Measurements from ENCODE around the gene TTC29.
"Not testable (repeated sequence)": the region's sequence is repeated elsewhere in the genome, so short reads cannot be mapped to it uniquely, and the experiment has no call there.

TTC29 gene

DNA sequence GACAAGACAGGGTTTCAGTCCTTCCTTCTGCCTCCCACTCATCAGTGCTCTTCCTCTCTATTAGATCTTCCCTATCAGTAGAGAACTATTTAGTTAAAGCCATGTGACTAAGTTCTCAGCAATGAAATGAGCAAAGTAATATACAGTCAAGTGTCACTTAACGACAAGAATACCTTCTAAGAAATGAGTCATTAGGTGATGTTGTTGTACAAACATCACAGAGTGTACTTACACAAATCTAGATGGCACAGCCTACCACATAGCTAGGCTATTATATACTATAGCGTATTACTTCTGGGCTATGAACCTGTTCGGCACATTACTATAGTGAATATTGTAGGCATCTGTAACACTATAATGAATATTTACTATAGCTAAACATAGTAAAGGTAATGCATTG is 235.7 kb downstream of the TTC29 start:
- H3K9me2 ChIP-seq (replicated peaks; ENCODE audit: insufficient read depth, low read length), result no peaks in the 10 kb centered on the region
- no peak overlapping the region for H3K4me2 ChIP-seq (ENCODE audit: low read depth, low read length, poor library complexity, severe bottlenecking)
- no peaks in the 10 kb centered on the region for H3K36me3 ChIP-seq (ENCODE audit: low read length)
- no peak overlapping the region for H3K4me3 ChIP-seq (ENCODE audit: insufficient read depth, low read length, poor library complexity, severe bottlenecking)
- H3K27me3 ChIP-seq (ENCODE audit: low read length), result no peaks in the 10 kb centered on the region
- H3F3A ChIP-seq (ENCODE audit: insufficient read depth), result no peaks in the 10 kb centered on the region
- TF ChIP-seq, protein P1, sequence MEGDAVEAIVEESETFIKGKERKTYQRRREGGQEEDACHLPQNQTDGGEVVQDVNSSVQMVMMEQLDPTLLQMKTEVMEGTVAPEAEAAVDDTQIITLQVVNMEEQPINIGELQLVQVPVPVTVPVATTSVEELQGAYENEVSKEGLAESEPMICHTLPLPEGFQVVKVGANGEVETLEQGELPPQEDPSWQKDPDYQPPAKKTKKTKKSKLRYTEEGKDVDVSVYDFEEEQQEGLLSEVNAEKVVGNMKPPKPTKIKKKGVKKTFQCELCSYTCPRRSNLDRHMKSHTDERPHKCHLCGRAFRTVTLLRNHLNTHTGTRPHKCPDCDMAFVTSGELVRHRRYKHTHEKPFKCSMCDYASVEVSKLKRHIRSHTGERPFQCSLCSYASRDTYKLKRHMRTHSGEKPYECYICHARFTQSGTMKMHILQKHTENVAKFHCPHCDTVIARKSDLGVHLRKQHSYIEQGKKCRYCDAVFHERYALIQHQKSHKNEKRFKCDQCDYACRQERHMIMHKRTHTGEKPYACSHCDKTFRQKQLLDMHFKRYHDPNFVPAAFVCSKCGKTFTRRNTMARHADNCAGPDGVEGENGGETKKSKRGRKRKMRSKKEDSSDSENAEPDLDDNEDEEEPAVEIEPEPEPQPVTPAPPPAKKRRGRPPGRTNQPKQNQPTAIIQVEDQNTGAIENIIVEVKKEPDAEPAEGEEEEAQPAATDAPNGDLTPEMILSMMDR (IDR thresholded peaks at IDR 0.05; ENCODE audit: insufficient read depth, low read length, poor library complexity, severe bottlenecking), result no peak
- no peaks in the 10 kb centered on the region for H3K9me3 ChIP-seq (ENCODE audit: insufficient read depth, low read length)
- no peaks in the 10 kb centered on the region for H4K20me1 ChIP-seq (ENCODE audit: low read depth, low read length)
- no peak overlapping the region for H3K27ac ChIP-seq (ENCODE audit: low read depth, low read length)
- no peak overlapping the region for H2AFZ ChIP-seq (ENCODE audit: low read depth, low read length, severe bottlenecking)
- no peak overlapping the region for H3K9ac ChIP-seq (ENCODE audit: low read length)
- no peaks in the 10 kb centered on the region for H3K79me2 ChIP-seq (ENCODE audit: insufficient read depth, low read length)

DNA sequence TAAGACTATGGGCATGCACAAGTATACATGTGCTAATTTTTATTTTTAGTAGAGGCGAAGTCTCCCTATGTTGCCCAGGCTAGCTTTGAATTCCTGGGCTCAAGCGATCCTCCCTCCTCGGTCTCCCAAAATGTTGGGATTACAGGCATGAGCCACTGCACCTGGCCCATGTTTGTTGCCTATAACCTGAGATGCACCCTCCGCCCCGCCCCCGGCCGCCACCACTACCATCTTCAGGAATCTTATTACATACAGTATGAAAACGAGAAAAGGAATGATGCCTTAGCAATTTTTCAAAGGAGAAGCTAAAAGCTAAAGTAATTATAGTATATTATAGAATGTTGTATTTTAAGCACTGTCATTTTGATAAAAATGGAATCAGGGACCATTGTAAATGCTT is 245.8 kb downstream of the TTC29 start:
- H3K9me3 ChIP-seq (ENCODE audit: insufficient read depth, low read length), result no peaks in the 10 kb centered on the region
- no peaks in the 10 kb centered on the region for H3K79me2 ChIP-seq (ENCODE audit: insufficient read depth, low read length)
- no peak overlapping the region for H3K9ac ChIP-seq (ENCODE audit: low read length)
- no peak overlapping the region for H3K4me2 ChIP-seq (ENCODE audit: low read depth, low read length, poor library complexity, severe bottlenecking)
- H3K27me3 ChIP-seq (ENCODE audit: low read length), result no peaks in the 10 kb centered on the region
- no peaks in the 10 kb centered on the region for H4K20me1 ChIP-seq (ENCODE audit: low read depth, low read length)
- H3K36me3 ChIP-seq (ENCODE audit: low read length), result no peaks in the 10 kb centered on the region
- TF ChIP-seq, protein P1 (IDR thresholded peaks at IDR 0.05; ENCODE audit: insufficient read depth, low read length, poor library complexity, severe bottlenecking), result no peak
- no peak for TF ChIP-seq EZH2phosphoT487 (conservative IDR thresholded peaks at IDR 0.05; ENCODE audit: low read length)
- H3F3A ChIP-seq (ENCODE audit: insufficient read depth), result no peaks in the 10 kb centered on the region
- no peak overlapping the region for H3K27ac ChIP-seq (ENCODE audit: low read depth, low read length)
- no peaks in the 10 kb centered on the region for H3K9me2 ChIP-seq (replicated peaks; ENCODE audit: insufficient read depth, low read length)
- H2AFZ ChIP-seq (ENCODE audit: low read depth, low read length, severe bottlenecking), result no peak overlapping the region
- H3K4me3 ChIP-seq (ENCODE audit: insufficient read depth, low read length, poor library complexity, severe bottlenecking), result no peak overlapping the region

DNA sequence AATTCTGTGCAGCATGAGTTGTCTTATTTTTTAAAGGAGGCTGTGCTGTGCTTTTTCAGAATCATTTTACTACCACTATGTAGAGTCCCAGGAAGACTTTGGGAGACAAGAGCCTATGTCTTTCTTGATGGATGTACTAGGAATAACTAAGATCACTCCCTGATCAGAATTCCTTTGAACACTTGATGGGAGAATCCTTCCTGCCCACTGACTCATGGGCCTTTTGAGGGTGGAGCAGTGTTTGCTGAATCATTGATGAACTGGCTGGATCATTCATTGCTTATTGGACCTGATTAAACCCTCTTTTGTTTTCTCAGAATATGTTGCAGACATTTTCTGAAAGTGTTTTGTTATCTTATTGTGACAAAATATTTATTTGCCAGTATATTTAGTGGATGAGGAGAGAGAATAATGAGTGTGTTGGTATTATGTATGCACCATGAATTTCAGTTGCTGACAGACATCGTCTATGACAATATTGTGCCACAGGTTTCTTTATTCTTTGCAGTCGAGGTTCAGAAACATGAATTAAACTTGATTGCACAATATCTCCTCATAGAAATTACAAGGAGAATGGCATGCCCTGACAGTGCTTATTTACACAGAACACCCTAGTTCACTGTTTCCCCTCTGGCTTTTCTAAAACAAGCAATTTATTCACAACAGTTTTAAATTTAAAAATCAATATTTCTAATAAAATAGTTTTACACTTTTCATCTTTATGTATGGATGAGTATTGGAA is 270.7 kb downstream of the TTC29 start:
- Histone ChIP-seq H2AFZ (ENCODE audit: low read depth, low read length, severe bottlenecking) (no peak overlapping the region), H3K9ac (ENCODE audit: low read length) (no peak overlapping the region), H3K9me3 (ENCODE audit: insufficient read depth, low read length) (no peaks in the 10 kb centered on the region)

DNA sequence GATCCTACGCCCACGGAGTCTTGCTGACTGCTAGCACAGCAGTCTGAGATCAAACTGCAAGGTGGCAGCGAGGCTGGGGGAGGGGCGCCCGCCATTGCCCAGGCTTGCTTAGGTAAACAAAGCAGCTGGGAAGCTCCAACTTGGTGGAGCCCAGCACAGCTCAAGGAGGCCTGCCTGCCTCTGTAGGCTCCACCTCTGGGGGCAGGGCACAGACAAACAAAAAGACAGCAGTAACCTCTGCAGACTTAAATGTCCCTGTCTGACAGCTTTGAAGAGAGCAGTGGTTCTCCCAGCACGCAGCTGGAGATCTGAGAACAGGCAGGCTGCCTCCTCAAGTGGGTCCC is 281.7 kb downstream of the TTC29 start:
- H4K20me1 ChIP-seq (ENCODE audit: low read depth, low read length); H2AFZ ChIP-seq (ENCODE audit: low read depth, low read length, severe bottlenecking); H3K9ac ChIP-seq (ENCODE audit: low read length); H3K4me2 ChIP-seq (ENCODE audit: low read depth, low read length, poor library complexity, severe bottlenecking); H3K27me3 ChIP-seq (ENCODE audit: low read length); H3K9me2 ChIP-seq (replicated peaks; ENCODE audit: insufficient read depth, low read length); H3F3A ChIP-seq (ENCODE audit: insufficient read depth); H3K79me2 ChIP-seq (ENCODE audit: insufficient read depth, low read length); H3K27ac ChIP-seq (ENCODE audit: low read depth, low read length); H3K36me3 ChIP-seq (ENCODE audit: low read length); H3K4me3 ChIP-seq (ENCODE audit: insufficient read depth, low read length, poor library complexity, severe bottlenecking); H3K9me3 ChIP-seq (ENCODE audit: insufficient read depth, low read length): not testable (repeated sequence)

More for the DNA sequence above, 270.7 kb downstream of the TTC29 start:
- no peaks in the 10 kb centered on the region for H3K36me3 ChIP-seq (ENCODE audit: low read length)
- TF ChIP-seq EZH2phosphoT487 (conservative IDR thresholded peaks at IDR 0.05; ENCODE audit: low read length), result no peak
- TF ChIP-seq, protein P1 (IDR thresholded peaks at IDR 0.05; ENCODE audit: insufficient read depth, low read length, poor library complexity, severe bottlenecking), result no peak
- H3K4me2 ChIP-seq (ENCODE audit: low read depth, low read length, poor library complexity, severe bottlenecking), result no peak overlapping the region
- H3K27me3 ChIP-seq (ENCODE audit: low read length), result no peaks in the 10 kb centered on the region
- H3K27ac ChIP-seq (ENCODE audit: low read depth, low read length), result no peak overlapping the region
- no peaks in the 10 kb centered on the region for H4K20me1 ChIP-seq (ENCODE audit: low read depth, low read length)
- no peak overlapping the region for H3K4me3 ChIP-seq (ENCODE audit: insufficient read depth, low read length, poor library complexity, severe bottlenecking)
- no peaks in the 10 kb centered on the region for H3K79me2 ChIP-seq (ENCODE audit: insufficient read depth, low read length)
- no peaks in the 10 kb centered on the region for H3K9me2 ChIP-seq (replicated peaks; ENCODE audit: insufficient read depth, low read length)
- no peaks in the 10 kb centered on the region for H3F3A ChIP-seq (ENCODE audit: insufficient read depth)
